ENCODE measurements around the gene FRMD4A.

GRCh38 chr10:13972609-13973008, 358.1 kb downstream of the FRMD4A start:
- TF ChIP-seq CTCF (IDR thresholded peaks at IDR 0.05) (no peak), POLR2A (IDR thresholded peaks at IDR 0.05) (no peak)
